ENCODE data around the gene RELCH.
A peak's percentile ranks its signal among the peaks of the same experiment; 100 is the strongest.

Gene RELCH

DNA sequence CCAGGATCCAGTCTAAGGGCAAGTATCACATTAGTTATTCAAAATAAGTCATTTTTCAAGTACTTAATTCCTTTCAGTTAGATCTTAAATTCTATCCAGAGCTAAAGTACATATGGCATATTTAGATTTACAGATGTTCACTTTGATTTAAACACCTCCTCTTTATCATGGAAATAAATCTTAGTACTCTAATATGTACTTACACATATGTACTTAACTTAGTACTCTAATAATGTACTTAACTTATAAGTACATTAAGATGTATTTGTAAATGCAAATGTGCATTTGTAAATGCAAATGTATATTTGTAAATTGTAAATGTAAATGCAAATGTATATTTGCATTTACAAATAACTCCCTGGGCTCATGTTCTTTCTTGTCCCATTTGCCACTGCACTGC lies 14.8 kb upstream of the RELCH start:
- POLR2A ChIA-PET (ENCODE audit: low non-redundant PET) = no interaction called here

DNA sequence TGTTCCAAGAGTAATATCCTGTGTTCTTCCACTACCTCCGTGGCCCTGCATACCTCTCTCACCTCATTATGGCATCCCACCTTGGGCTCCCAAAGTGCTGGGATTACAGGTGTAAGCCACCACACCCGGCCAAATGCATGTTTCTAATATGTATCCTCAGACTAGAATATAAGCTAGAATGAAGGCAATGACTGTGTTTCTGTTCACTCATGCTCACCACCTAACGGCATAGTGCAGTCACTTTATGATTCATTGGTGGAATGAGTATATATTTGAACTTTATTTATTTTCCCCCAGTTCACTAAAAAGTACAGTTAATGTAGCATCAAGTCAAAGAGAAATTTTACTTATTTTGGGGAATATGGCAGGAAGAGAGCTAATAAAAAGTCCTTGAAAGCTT lies 11.5 kb upstream of the RELCH start:
- DNase-seq (ENCODE audit: low spot score) = no peak
- ChIA-PET POLR2A (ENCODE audit: low non-redundant PET) (no interaction called here), CTCF (interaction anchor here (0.6 to 0.8 kb wide), 2 partner anchors 12 to 841 kb away, joined by 3 to 4 read pairs; no protein-coding TSS in a partner anchor)
- TF ChIP-seq CTCF (conservative IDR thresholded peaks at IDR 0.05; ENCODE audit: low read depth) = no peak
- no peak overlapping the region for H3K27ac ChIP-seq

More for the DNA sequence above, 14.8 kb upstream of the RELCH start:
- no peak for DNase-seq (ENCODE audit: low spot score)
- CTCF ChIA-PET = no interaction called here
- TF ChIP-seq CTCF (conservative IDR thresholded peaks at IDR 0.05; ENCODE audit: low read depth) = no peak
- H3K27ac ChIP-seq = no peak overlapping the region

GRCh38 chr18:62177271-62177670 lies 9.8 kb upstream of the RELCH start:
- ChIA-PET CTCF (interaction anchor here (0.5 kb wide), 1 partner anchor 1758 kb away, joined by 4 read pairs; no protein-coding TSS in a partner anchor), POLR2A (ENCODE audit: low non-redundant PET) (no interaction called here)
- DNase-seq (ENCODE audit: low spot score) = no peak
- H3K27ac ChIP-seq = no peak overlapping the region
- no peak for TF ChIP-seq CTCF (conservative IDR thresholded peaks at IDR 0.05; ENCODE audit: low read depth)

DNA sequence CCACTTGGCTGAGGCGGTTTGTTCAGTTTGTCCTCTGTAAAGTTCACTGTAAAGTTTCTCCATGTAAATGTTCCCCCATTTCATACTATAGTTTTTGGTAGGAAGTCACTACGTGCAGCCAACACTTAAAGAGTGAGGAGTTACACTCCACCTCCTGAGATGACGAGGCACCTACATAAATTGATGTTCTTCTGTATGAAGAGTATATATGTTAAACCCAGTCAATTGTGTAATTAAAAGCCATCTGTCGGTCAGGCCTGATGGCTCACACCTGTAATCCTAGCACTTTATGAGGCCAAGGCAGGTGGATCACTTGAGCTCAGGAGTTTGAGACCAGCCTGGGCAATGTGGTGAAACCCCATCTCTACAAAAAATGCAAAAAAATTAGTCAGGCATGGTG lies 7.8 kb upstream of the RELCH start:
- H3K27ac ChIP-seq = no peak overlapping the region
- ChIA-PET CTCF (interaction anchor here (0.6 kb wide), 1 partner anchor 521 kb away, joined by 6 read pairs; no protein-coding TSS in a partner anchor), POLR2A (ENCODE audit: low non-redundant PET) (no interaction called here)
- no peak for DNase-seq (ENCODE audit: low spot score)
- no peak for TF ChIP-seq CTCF (conservative IDR thresholded peaks at IDR 0.05; ENCODE audit: low read depth)

- no peak for TF ChIP-seq CTCF (conservative IDR thresholded peaks at IDR 0.05; ENCODE audit: low read depth)
- CTCF ChIA-PET = interaction anchor here (1.9 kb wide), 1 partner anchor 67 kb away, joined by 6 read pairs; no protein-coding TSS in a partner anchor
- no peak overlapping the region for H3K27ac ChIP-seq
- POLR2A ChIA-PET (ENCODE audit: low non-redundant PET) = no interaction called here
- DNase-seq (ENCODE audit: low spot score) = no peak
These were observed 4.8 kb upstream of the RELCH start for GRCh38 chr18:62182220-62182619.

GRCh38 chr18:62183578-62184195 lies 3.4 kb upstream of the RELCH start:
- CTCF ChIA-PET = interaction anchor here (0.6 to 1.9 kb wide), 3 partner anchors 21 to 66 kb away, joined by 3 to 6 read pairs (median 3); no protein-coding TSS in a partner anchor
- TF ChIP-seq CTCF (conservative IDR thresholded peaks at IDR 0.05; ENCODE audit: low read depth) = peak; percentile 99
- POLR2A ChIA-PET (ENCODE audit: low non-redundant PET) = no interaction called here
- DNase-seq (ENCODE audit: low spot score) = no peak
- H3K27ac ChIP-seq = no peak overlapping the region

Data from RWPE1 (cell line).